Left lung (tissue), 10 donors: Measurements from ENCODE around the gene POU4F3. TPM values are rescaled to one million over a fixed set of nuclear protein-coding genes. Genes with fewer than 3 reads are reported as not detected.

ENCODE experiments used
- ATAC-seq: fragments of 200-7000 bp; cut with Tn5 transposase; one replicate; pipeline ENCODE4 v1.9.1; 2020; ENCODE audit warnings: moderate library complexity
- DNase-seq, 4 donors: peaks; one replicate each; pipeline ENCODE4 v3.0.0-alpha.2; 2013 to 2020
- H3K27ac ChIP-seq, 2 donors: fragments of 200-600 bp; sonication (generic) in 1 of 2; one replicate each; pipeline versions ENCODE4 v1.5.0 to v1.8.0; 2020 to 2021
- H3K27me3 ChIP-seq, 2 donors: fragments of 200-600 bp; sonication (generic) in 1 of 2; one replicate each; pipeline versions ENCODE4 v1.5.0 to v1.8.0; 2020 to 2021
- H3K36me3 ChIP-seq, 2 donors: fragments of 200-600 bp; sonication (generic) in 1 of 2; one replicate each; pipeline versions ENCODE4 v1.5.0 to v1.8.0; 2020 to 2021
- H3K4me1 ChIP-seq, 2 donors: fragments of 200-600 bp; one replicate each; pipeline ENCODE4 v1.8.0; 2021
- H3K4me3 ChIP-seq, 2 donors: fragments of 200-600 bp; sonication (generic) in 1 of 2; one replicate each; pipeline versions ENCODE4 v1.5.0 to v1.8.0; 2020 to 2021; ENCODE audit warnings: mild to moderate bottlenecking in 1 of 2
- H3K9me3 ChIP-seq, 2 donors: fragments of 200-600 bp; sonication (generic) in 1 of 2; one replicate each; pipeline versions ENCODE4 v1.5.0 to v1.8.0; 2020 to 2021
- intact Hi-C, 2 donors: fragments of 100-400 bp; cut with DNase I; formaldehyde crosslinking; loops; one replicate each; pipeline versions ENCODE4 v1.11.2 to v1.14.2; 2022
- polyA plus RNA-seq, 6 donors: library from polyadenylated mRNA; unstranded; fragments of 120-200 nt; gene quantifications; one replicate each; pipeline ENCODE4 v1.2.1, GENCODE V29; 2013; ENCODE audit not compliant: insufficient read length in 6 of 6
- total RNA-seq, 2 donors: library from RNA; stranded (reverse); fragmentation: NEBNext Ultra II Directional; extraction: Animal tissue kit (Norgen Biotek cat#: 25700); gene quantifications; one replicate each; pipeline ENCODE4 v1.2.1, GENCODE V29; 2021
- TF ChIP-seq, protein P1 (sequence below), 2 donors: fragments of 200-600 bp; sonication (generic) in 1 of 2; IDR thresholded peaks; one replicate each; pipeline versions ENCODE4 v1.5.0 to v1.8.0; 2021; ENCODE audit warnings: antibody characterized with exemption in 2 of 2
- donor health status: DM: no; HTN: yes; CAD: no.
- donor health status: DM: no; HTN: no; CAD: no.

The POU4F3 gene
- total and polyA plus RNA-seq, 8 donors, result 0.06 TPM; not detected in 6

DNA sequence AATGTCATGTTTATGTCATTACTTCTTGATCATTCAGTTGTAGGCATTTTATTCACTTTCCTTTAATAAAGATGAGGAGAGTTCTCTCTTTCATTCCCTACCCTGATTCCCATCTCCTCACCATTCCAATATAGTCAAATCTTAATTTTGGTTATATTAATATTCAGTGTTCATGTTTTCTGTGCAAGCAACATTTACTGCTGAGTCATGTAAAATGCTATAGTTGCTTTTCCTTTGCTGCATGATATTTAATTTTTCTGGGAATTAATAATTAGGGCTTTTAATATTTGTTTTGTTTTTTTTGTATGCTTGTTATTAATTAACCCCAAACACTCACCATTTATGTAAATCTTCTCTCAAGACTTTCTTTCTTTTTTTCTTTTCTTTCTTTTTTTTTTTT lies 18.5 kb downstream of the POU4F3 start:
- no peak for DNase-seq
- no peak overlapping the region for H3K27ac ChIP-seq
- no peak overlapping the region for H3K4me3 ChIP-seq
- no peaks in the 10 kb centered on the region for H3K36me3 ChIP-seq
- no peaks in the 10 kb centered on the region for H3K4me1 ChIP-seq
- ATAC-seq, result no peak
- H3K9me3 ChIP-seq, result no peaks in the 10 kb centered on the region
- TF ChIP-seq, protein P1, sequence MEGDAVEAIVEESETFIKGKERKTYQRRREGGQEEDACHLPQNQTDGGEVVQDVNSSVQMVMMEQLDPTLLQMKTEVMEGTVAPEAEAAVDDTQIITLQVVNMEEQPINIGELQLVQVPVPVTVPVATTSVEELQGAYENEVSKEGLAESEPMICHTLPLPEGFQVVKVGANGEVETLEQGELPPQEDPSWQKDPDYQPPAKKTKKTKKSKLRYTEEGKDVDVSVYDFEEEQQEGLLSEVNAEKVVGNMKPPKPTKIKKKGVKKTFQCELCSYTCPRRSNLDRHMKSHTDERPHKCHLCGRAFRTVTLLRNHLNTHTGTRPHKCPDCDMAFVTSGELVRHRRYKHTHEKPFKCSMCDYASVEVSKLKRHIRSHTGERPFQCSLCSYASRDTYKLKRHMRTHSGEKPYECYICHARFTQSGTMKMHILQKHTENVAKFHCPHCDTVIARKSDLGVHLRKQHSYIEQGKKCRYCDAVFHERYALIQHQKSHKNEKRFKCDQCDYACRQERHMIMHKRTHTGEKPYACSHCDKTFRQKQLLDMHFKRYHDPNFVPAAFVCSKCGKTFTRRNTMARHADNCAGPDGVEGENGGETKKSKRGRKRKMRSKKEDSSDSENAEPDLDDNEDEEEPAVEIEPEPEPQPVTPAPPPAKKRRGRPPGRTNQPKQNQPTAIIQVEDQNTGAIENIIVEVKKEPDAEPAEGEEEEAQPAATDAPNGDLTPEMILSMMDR (IDR thresholded peaks at IDR 0.05), result no peak
- H3K27me3 ChIP-seq, result peaks cover 0 to 3% of the 10 kb centered on the region in 2 donors
- intact Hi-C loops, result no loop called here

DNA sequence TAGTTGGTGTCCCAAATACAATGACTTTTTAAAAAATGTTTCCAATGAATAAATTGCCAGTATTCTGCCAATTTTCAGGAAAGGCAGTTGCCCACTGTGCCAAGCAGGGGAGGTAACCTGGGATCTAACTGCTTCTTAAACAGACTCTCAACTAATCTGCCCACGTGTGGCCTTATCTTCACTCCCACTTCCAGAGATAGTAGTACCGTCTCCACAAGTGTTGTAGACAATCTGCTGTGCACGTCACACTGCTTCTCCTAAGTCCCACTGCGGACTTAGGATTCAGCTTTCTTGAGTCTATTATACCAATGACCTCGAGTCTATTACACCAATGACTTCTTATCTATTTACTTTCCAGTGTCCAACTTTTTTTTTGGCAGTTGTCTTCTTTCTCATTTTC lies 21.2 kb downstream of the POU4F3 start:
- H3K9me3 ChIP-seq, result no peaks in the 10 kb centered on the region
- intact Hi-C loops, result no loop called here
- no peaks in the 10 kb centered on the region for H3K27me3 ChIP-seq
- TF ChIP-seq, protein P1 (IDR thresholded peaks at IDR 0.05), result no peak
- H3K4me3 ChIP-seq, result no peak overlapping the region
- H3K4me1 ChIP-seq, result no peaks in the 10 kb centered on the region
- ATAC-seq, result no peak
- H3K36me3 ChIP-seq, result no peaks in the 10 kb centered on the region
- no peak overlapping the region for H3K27ac ChIP-seq
- no peak for DNase-seq

DNA sequence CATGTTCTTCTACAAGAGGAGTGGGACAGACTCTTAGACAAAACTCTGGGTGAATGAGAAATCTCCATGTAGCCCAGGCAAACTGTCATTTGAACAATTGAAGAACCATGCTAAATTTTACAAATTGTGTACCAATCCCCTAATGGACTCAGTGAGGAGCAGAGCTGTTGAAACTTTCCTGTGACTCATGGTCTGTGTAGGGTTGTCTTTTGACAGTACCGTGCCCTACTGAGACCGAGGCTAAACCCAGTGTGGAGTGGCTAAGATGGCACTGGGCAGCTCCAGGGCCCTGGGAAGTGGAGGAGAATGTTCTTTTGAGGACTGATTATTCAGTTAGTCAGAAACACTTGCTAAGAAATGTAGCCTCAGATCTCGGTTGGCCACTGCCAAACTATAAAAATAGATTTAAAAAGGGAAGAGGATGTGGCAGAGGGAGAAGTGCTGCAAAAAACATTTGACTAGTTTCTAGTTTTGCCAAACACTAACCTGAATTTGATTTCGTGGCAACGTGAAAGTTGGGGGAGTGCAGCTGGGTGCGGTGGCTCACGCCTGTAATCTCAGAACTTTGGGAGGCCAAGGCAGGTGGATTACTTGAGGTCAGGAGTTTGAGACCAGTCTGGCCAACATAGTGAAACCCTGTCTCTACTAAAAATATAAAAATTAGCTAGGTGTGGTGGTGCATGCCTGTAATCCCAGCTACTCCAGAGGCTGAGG lies 24.7 kb downstream of the POU4F3 start:
- TF ChIP-seq, protein P1 (IDR thresholded peaks at IDR 0.05), result no peak
- DNase-seq, result no peak
- Histone ChIP-seq H3K4me1 (no peaks in the 10 kb centered on the region), H3K9me3 (no peaks in the 10 kb centered on the region), H3K27ac (no peak overlapping the region), H3K36me3 (no peaks in the 10 kb centered on the region), H3K4me3 (no peak overlapping the region), H3K27me3 (no peaks in the 10 kb centered on the region)
- no peak for ATAC-seq
- intact Hi-C loops, result no loop called here

DNA sequence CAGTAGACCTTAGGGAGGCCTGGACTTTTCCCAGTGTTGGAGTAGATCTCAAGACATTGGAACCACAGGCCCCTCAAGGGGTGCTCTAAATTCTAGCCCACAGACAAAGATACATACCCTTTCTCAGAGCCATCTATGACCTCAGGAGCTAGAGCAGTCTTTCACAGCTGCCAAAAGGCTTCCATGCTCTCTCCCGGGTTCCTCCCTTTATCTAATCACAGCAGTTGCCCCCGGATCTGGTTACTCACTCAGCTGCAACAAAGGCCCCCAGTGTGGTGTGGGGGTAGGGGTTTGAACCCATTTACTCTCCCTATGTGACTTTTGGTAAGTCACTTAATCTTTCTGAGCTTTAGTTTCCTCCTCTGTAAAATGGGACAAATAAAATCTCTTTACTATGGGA lies 27.0 kb downstream of the POU4F3 start:
- TF ChIP-seq, protein P1 (IDR thresholded peaks at IDR 0.05), result no peak
- Histone ChIP-seq H3K27me3 (no peaks in the 10 kb centered on the region), H3K4me3 (no peak overlapping the region), H3K9me3 (no peaks in the 10 kb centered on the region), H3K36me3 (no peaks in the 10 kb centered on the region), H3K4me1 (no peaks in the 10 kb centered on the region), H3K27ac (no peak overlapping the region)
- DNase-seq, result no peak
- no peak for ATAC-seq
- intact Hi-C loops, result no loop called here

DNA sequence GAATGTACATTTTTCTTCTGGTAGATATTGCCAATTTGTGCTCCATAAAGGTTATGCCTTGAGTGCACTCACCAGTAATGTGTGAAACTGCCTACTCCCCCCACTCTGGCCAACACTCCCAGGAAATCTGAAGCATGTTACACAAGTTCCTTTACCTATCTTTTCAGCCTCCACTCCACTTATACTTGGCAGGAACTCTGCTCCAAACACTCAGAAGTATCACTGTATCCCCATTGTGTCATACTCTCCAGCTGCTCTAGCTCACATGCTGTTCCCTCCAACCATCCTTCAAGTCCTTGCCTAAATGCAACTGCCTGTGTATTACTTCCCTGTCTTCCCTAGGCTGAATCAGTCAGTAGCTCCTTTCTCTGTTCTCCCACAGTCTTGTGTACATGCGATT lies 28.3 kb downstream of the POU4F3 start:
- TF ChIP-seq, protein P1 (IDR thresholded peaks at IDR 0.05), result no peak
- Histone ChIP-seq H3K36me3 (no peaks in the 10 kb centered on the region), H3K4me3 (no peak overlapping the region), H3K27ac (no peak overlapping the region), H3K27me3 (no peaks in the 10 kb centered on the region), H3K4me1 (no peaks in the 10 kb centered on the region), H3K9me3 (no peaks in the 10 kb centered on the region)
- intact Hi-C loops, result no loop called here
- ATAC-seq (peak; percentile 90), DNase-seq (no peak)
